H1 (cell line): ENCODE data around the gene BNIP5. TPM values are rescaled to one million over a fixed set of nuclear protein-coding genes. Genes with fewer than 3 reads are reported as not detected.

Source experiments
- CTCF ChIA-PET: fragments of 300-600 bp; sonication (Branson Sonifier 250); formaldehyde crosslinking; loops from one replicate; lab custom pipeline; 2021; ENCODE audit not compliant: partially characterized antibody; lab: Charles Lee
- POLR2A ChIA-PET: fragments of 300-600 bp; sonication (Branson Sonifier 250); formaldehyde crosslinking; loops from one replicate; lab custom pipeline; 2021; ENCODE audit warnings: inconsistent platforms; ENCODE audit not compliant: partially characterized antibody; lab: Charles Lee
- DNase-seq, 2 experiments: peaks; one replicate each; pipeline versions ENCODE4 v3.0.0 to v3.0.0-alpha.2; 2010 to 2022; ENCODE audit warnings: low spot score in 2 of 2, low read depth in 1 of 2, mixed read lengths in 1 of 2
- FAIRE-seq: peaks from 2 replicates; lab custom pipeline; 2011; peaks lifted over from hg19 to GRCh38; lab: Jason Lieb, UNC
- H2AFZ ChIP-seq: 2 replicates; pipeline ENCODE4 v1.8.1; 2012; ENCODE audit warnings: low read length, inconsistent platforms
- H2AK5ac ChIP-seq: 2 replicates; pipeline ENCODE4 v1.6.1; 2013; ENCODE audit warnings: low read depth, low read length
- H2BK120ac ChIP-seq: replicated peaks from 2 replicates; pipeline ENCODE3; 2013; ENCODE audit warnings: low read depth, low read length, inconsistent platforms
- H2BK12ac ChIP-seq: 2 replicates; pipeline ENCODE4 v1.6.1; 2013; ENCODE audit warnings: low read depth, low read length
- H2BK15ac ChIP-seq: 2 replicates; pipeline ENCODE4 v1.6.1; 2013; ENCODE audit warnings: low read length
- H2BK20ac ChIP-seq: 2 replicates; pipeline ENCODE4 v1.6.1; 2013; ENCODE audit warnings: low read length
- H2BK5ac ChIP-seq: 2 replicates; pipeline ENCODE4 v1.6.1; 2013; ENCODE audit warnings: low read depth, low read length
- H3K14ac ChIP-seq: 2 replicates; pipeline ENCODE4 v1.6.1; 2013; ENCODE audit warnings: inconsistent platforms; ENCODE audit not compliant: insufficient read length
- H3K18ac ChIP-seq: 2 replicates; pipeline ENCODE4 v1.6.1; 2013; ENCODE audit warnings: low read length; ENCODE audit errors: extremely low read depth
- H3K23ac ChIP-seq: 2 replicates; pipeline ENCODE4 v1.6.1; 2013; ENCODE audit warnings: inconsistent platforms; ENCODE audit not compliant: insufficient read length
- H3K23me2 ChIP-seq: 2 replicates; pipeline ENCODE4 v1.6.1; 2013; ENCODE audit warnings: low read depth, low read length
- H3K27ac ChIP-seq: 2 replicates; pipeline ENCODE4 v1.6.1; 2011; ENCODE audit warnings: low read depth, low read length, inconsistent platforms
- H3K27me3 ChIP-seq, 4 experiments: replicated peaks in 1 of 4; 1 replicate in 1 of 4; 2 replicates in 3 of 4; pipeline versions ENCODE4 v1.6.1 to v1.8.1; 2011 to 2013; ENCODE audit warnings: low read length in 3 of 4, mild to moderate bottlenecking in 3 of 4, inconsistent platforms in 2 of 4, mixed read lengths in 2 of 4, moderate library complexity in 1 of 4; ENCODE audit not compliant: control insufficient read depth in 3 of 4, insufficient read depth in 3 of 4; ENCODE audit errors: extremely low read depth in 1 of 4
- H3K36me3 ChIP-seq, 4 experiments: 2 replicates each; pipeline versions ENCODE4 v1.6.1 to v1.8.1; 2011 to 2013; ENCODE audit warnings: mild to moderate bottlenecking in 4 of 4, low read length in 3 of 4, moderate library complexity in 2 of 4, control low read depth in 1 of 4, inconsistent platforms in 1 of 4; ENCODE audit not compliant: insufficient read depth in 4 of 4, control insufficient read depth in 2 of 4
- H3K4ac ChIP-seq: replicated peaks from 2 replicates; pipeline ENCODE3; 2013; ENCODE audit warnings: low read length, low read depth, mixed read lengths, inconsistent platforms; ENCODE audit not compliant: insufficient read length
- H3K4me1 ChIP-seq, 4 experiments: replicated peaks in 1 of 4; 1 replicate in 1 of 4; 2 replicates in 3 of 4; pipeline versions ENCODE4 v1.6.1 to v1.8.1; 2011 to 2013; ENCODE audit warnings: low read length in 3 of 4, inconsistent platforms in 2 of 4, mixed read lengths in 1 of 4; ENCODE audit not compliant: insufficient read depth in 4 of 4, control insufficient read depth in 3 of 4
- H3K4me2 ChIP-seq, 2 experiments: 2 replicates each; pipeline versions ENCODE4 v1.6.1 to v1.8.1; 2011 to 2013; ENCODE audit warnings: low read depth in 2 of 2, low read length in 2 of 2, control low read depth in 1 of 2, inconsistent platforms in 1 of 2, mild to moderate bottlenecking in 1 of 2; ENCODE audit not compliant: insufficient read depth in 1 of 2
- H3K4me3 ChIP-seq, 4 experiments: fragments of 200-600, 300-600 bp in 1 of 4; sonication (generic), shearing (Covaris generic), sonication (Bioruptor Twin) in 1 of 4; 2 replicates each; pipeline versions ENCODE4 v1.5.1 to v1.8.1; 2011 to 2016; ENCODE audit warnings: low read length in 4 of 4, low read depth in 3 of 4, control low read depth in 2 of 4, inconsistent platforms in 2 of 4, mild to moderate bottlenecking in 2 of 4, mixed read lengths in 1 of 4, moderate library complexity in 1 of 4; ENCODE audit not compliant: insufficient read depth in 2 of 4; ENCODE audit errors: extremely low read depth in 1 of 4
- H3K56ac ChIP-seq: replicated peaks from 2 replicates; pipeline ENCODE3; 2013; ENCODE audit warnings: low read depth, mild to moderate bottlenecking, mixed read lengths, low read length, inconsistent platforms; ENCODE audit not compliant: insufficient read length
- H3K79me1 ChIP-seq: 2 replicates; pipeline ENCODE4 v1.6.1; 2013; ENCODE audit warnings: low read depth, low read length, control low read depth
- H3K79me2 ChIP-seq, 2 experiments: 2 replicates each; pipeline versions ENCODE4 v1.6.1 to v1.8.1; 2012 to 2013; ENCODE audit warnings: low read length in 2 of 2, mild to moderate bottlenecking in 2 of 2, inconsistent platforms in 1 of 2; ENCODE audit not compliant: insufficient read depth in 2 of 2, control insufficient read depth in 1 of 2
- H3K9ac ChIP-seq, 4 experiments: replicated peaks in 1 of 4; 1 replicate in 1 of 4; 2 replicates in 3 of 4; pipeline versions ENCODE4 v1.6.1 to v1.8.1; 2011 to 2013; ENCODE audit warnings: low read depth in 3 of 4, low read length in 3 of 4, control low read depth in 2 of 4, mild to moderate bottlenecking in 2 of 4, moderate library complexity in 2 of 4, inconsistent platforms in 1 of 4; ENCODE audit errors: extremely low read depth in 1 of 4
- H3K9me3 ChIP-seq, 2 experiments: 2 replicates each; pipeline versions ENCODE4 v1.6.1 to v1.8.1; 2012 to 2013; ENCODE audit warnings: mild to moderate bottlenecking in 2 of 2, moderate library complexity in 2 of 2, control low read depth in 1 of 2, inconsistent platforms in 1 of 2, low read depth in 1 of 2, low read length in 1 of 2, mixed read lengths in 1 of 2; ENCODE audit not compliant: insufficient read depth in 2 of 2
- H4K20me1 ChIP-seq, 2 experiments: replicated peaks in 1 of 2; 2 replicates each; pipeline versions ENCODE3 to v1.8.1; 2011 to 2013; ENCODE audit warnings: inconsistent platforms in 2 of 2, low read length in 2 of 2, mild to moderate bottlenecking in 1 of 2; ENCODE audit not compliant: insufficient read depth in 2 of 2, control insufficient read depth in 1 of 2
- H4K5ac ChIP-seq: 2 replicates; pipeline ENCODE4 v1.6.1; 2013; ENCODE audit warnings: low read length, low read depth, mixed read lengths, inconsistent platforms; ENCODE audit not compliant: insufficient read length
- H4K8ac ChIP-seq: 2 replicates; pipeline ENCODE4 v1.8.0; 2013; ENCODE audit warnings: mild to moderate bottlenecking, moderate library complexity, low read length, inconsistent platforms; ENCODE audit not compliant: insufficient read depth; ENCODE audit errors: extremely low read depth
- H4K91ac ChIP-seq: replicated peaks from 2 replicates; pipeline ENCODE3; 2013; ENCODE audit warnings: low read length, mixed read lengths, inconsistent platforms; ENCODE audit not compliant: insufficient read length
- BCL11A ChIP-seq, 2 experiments: IDR thresholded peaks; one replicate each; pipeline ENCODE4 v1.6.1; 2011; ENCODE audit warnings: low read depth in 2 of 2, low read length in 2 of 2, mild to moderate bottlenecking in 2 of 2
- CBX5 ChIP-seq: fragments of 300-800, 300-1000 bp; sonication (generic); IDR thresholded peaks from 2 replicates; pipeline ENCODE4 v1.7.1; 2016; ENCODE audit warnings: antibody characterized with exemption, low read length, low read depth
- HDAC2 ChIP-seq, 2 experiments: fragments of 300-600 bp in 1 of 2; sonication (generic) in 1 of 2; IDR thresholded peaks; 2 replicates each; pipeline ENCODE4 v1.6.1; 2011 to 2012; ENCODE audit warnings: low read depth in 2 of 2, low read length in 2 of 2, mild to moderate bottlenecking in 2 of 2, moderate library complexity in 2 of 2, borderline replicate concordance in 1 of 2, inconsistent platforms in 1 of 2
- JUN ChIP-seq: IDR thresholded peaks from 2 replicates; pipeline ENCODE4 v1.6.1; 2011; ENCODE audit warnings: low read depth, mild to moderate bottlenecking, improper control_type of control experiment, low read length
- JUND ChIP-seq: IDR thresholded peaks from 2 replicates; pipeline ENCODE4 v1.6.1; 2011; ENCODE audit warnings: mild to moderate bottlenecking, improper control_type of control experiment, low read length
- KDM5A ChIP-seq: fragments of 200-600 bp; IDR thresholded peaks from 2 replicates; pipeline ENCODE4 v1.7.1; 2012; ENCODE audit warnings: mild to moderate bottlenecking, low read length, inconsistent platforms, mixed read lengths
- PHF8 ChIP-seq: fragments of 200-600 bp; sonication (generic); conservative IDR thresholded peaks from 2 replicates; pipeline ENCODE4 v1.7.1; 2012; ENCODE audit warnings: low read depth, mild to moderate bottlenecking, inconsistent platforms, low read length, moderate library complexity
- POLR2A ChIP-seq, 2 experiments: IDR thresholded peaks; 1 replicate in 1 of 2; 2 replicates in 1 of 2; pipeline ENCODE4 v1.6.1; 2011; ENCODE audit warnings: low read depth in 2 of 2, low read length in 2 of 2, mild to moderate bottlenecking in 2 of 2; ENCODE audit errors: control extremely low read depth in 1 of 2
- RBBP5 ChIP-seq: IDR thresholded peaks from 2 replicates; pipeline ENCODE4 v1.7.1; 2012; ENCODE audit warnings: low read depth, mild to moderate bottlenecking, inconsistent platforms, low read length, moderate library complexity, borderline replicate concordance
- TCF12 ChIP-seq: IDR thresholded peaks from 2 replicates; pipeline ENCODE4 v1.6.1; 2011; ENCODE audit warnings: low read depth, mild to moderate bottlenecking, low read length
- WGBS, 2 experiments: shearing (Covaris generic) in 1 of 2; methylation state at CpG; one replicate each; pipeline versions ENCODE4 v1.1.6 to v1.1.7; 2013 to 2015; ENCODE audit warnings: low lambda C conversion rate in 2 of 2, mixed read lengths in 2 of 2, inconsistent platforms in 1 of 2, low coverage in 1 of 2, missing lambda C conversion rate in 1 of 2; ENCODE audit not compliant: insufficient replicate concordance in 2 of 2, insufficient coverage in 1 of 2, insufficient read length in 1 of 2; ENCODE audit errors: extremely low coverage in 1 of 2, missing lambda C conversion rate in 1 of 2; 5-methylcytosine and 5-hydroxymethylcytosine counted together
- polyA plus RNA-seq, 7 experiments: library from polyadenylated mRNA; depleted of rRNA in 3 of 7; stranded (reverse) in 5 of 7; unstranded in 2 of 7; fragments of >200 nt in 5 of 7; fragments of 200-250 nt in 2 of 7; gene quantifications; 1 replicate in 5 of 7; 2 replicates in 1 of 7; 4 replicates in 1 of 7; pipeline versions ENCODE4 v1.2.1 to v1.2.3, GENCODE V29; 2011 to 2013; ENCODE audit warnings: missing spikeins in 2 of 7, mixed read lengths in 2 of 7
- total RNA-seq: library from RNA; stranded (reverse); fragmentation: NEBNext Ultra II Directional; extraction: Animal tissue kit (Norgen Biotek cat#: 25700); gene quantifications from 2 replicates; pipeline ENCODE4 v1.2.1, GENCODE V29; 2021
- TF ChIP-seq, protein P1 (sequence below): IDR thresholded peaks from 2 replicates; pipeline ENCODE4 v1.6.1; 2012; ENCODE audit warnings: inconsistent platforms
- TF ChIP-seq, protein P2 (sequence below): IDR thresholded peaks from 2 replicates; pipeline ENCODE4 v1.6.1; 2012; ENCODE audit warnings: low read length, inconsistent platforms

BNIP5 gene
- total and polyA plus RNA-seq, 2 of the 8 experiments (the other 6 are each of a cell fraction or from before 2014, with no cell fraction given), result not detected

DNA sequence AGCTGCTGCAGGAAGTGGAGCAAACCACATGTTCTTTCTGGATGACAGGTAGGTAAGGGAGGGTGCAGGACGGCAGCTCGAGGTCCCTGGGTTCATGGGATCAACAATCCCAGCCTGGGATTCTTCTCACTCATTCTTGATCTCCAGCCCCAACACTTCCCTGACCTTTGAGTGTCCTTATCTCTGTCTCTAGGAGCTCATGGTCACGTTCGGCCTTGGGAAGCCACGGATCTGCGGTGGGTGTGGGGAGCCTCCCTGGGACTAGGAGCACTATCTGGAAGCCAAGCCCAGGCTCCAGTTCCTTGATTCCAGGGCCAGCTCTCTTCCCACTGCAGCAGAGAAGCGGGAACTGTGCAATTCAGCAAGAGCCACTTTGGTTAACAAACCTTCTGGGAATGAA is 27.5 kb downstream of the BNIP5 start:
- no peak overlapping the region for H3K23ac ChIP-seq
- H3K18ac ChIP-seq, result no peak overlapping the region
- DNase-seq (no peak), FAIRE-seq (no peak)
- H3K9ac ChIP-seq, result no peak overlapping the region
- H2AFZ ChIP-seq, result no peak overlapping the region
- H2BK20ac ChIP-seq, result no peak overlapping the region
- no peak overlapping the region for H3K14ac ChIP-seq
- no peak overlapping the region for H3K56ac ChIP-seq
- H2BK15ac ChIP-seq, result no peak overlapping the region
- H4K8ac ChIP-seq, result no peak overlapping the region
- H4K91ac ChIP-seq, result no peak overlapping the region
- H3K4me2 ChIP-seq, result no peak overlapping the region
- no peak overlapping the region for H3K4me3 ChIP-seq
- no peaks in the 10 kb centered on the region for H3K36me3 ChIP-seq
- H3K23me2 ChIP-seq, result no peaks in the 10 kb centered on the region
- no peaks in the 10 kb centered on the region for H4K20me1 ChIP-seq
- no peak overlapping the region for H2BK120ac ChIP-seq
- no peaks in the 10 kb centered on the region for H3K27me3 ChIP-seq
- H3K4ac ChIP-seq, result no peak overlapping the region
- H4K5ac ChIP-seq, result no peak overlapping the region
- no peak overlapping the region for H2AK5ac ChIP-seq
- ChIA-PET CTCF (interaction anchor here (1.0 to 14.2 kb wide), 5 partner anchors 6 to 65 kb away, joined by 3 to 137 read pairs (median 4); no protein-coding TSS in a partner anchor), POLR2A (no interaction called here)
- H3K4me1 ChIP-seq, result peaks cover 0 to 5% (median under 1%) of the 10 kb centered on the region in 4 experiments; a peak in 2 of 7 replicates
- H3K79me2 ChIP-seq, result no peaks in the 10 kb centered on the region
- H3K79me1 ChIP-seq, result no peaks in the 10 kb centered on the region
- no peak overlapping the region for H2BK5ac ChIP-seq
- H3K27ac ChIP-seq, result no peak overlapping the region
- H3K9me3 ChIP-seq, result no peaks in the 10 kb centered on the region
- no peak overlapping the region for H2BK12ac ChIP-seq
- WGBS, 2 experiments, result 92% methylated on average over 7 of the region's 7 CpGs; no CpG with 5 or more reads in 1 of the 2 experiments
- TF ChIP-seq, protein P1, sequence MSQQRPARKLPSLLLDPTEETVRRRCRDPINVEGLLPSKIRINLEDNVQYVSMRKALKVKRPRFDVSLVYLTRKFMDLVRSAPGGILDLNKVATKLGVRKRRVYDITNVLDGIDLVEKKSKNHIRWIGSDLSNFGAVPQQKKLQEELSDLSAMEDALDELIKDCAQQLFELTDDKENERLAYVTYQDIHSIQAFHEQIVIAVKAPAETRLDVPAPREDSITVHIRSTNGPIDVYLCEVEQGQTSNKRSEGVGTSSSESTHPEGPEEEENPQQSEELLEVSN, result no peak
- no peak for TF ChIP-seq TCF12
- TF ChIP-seq, protein P2, sequence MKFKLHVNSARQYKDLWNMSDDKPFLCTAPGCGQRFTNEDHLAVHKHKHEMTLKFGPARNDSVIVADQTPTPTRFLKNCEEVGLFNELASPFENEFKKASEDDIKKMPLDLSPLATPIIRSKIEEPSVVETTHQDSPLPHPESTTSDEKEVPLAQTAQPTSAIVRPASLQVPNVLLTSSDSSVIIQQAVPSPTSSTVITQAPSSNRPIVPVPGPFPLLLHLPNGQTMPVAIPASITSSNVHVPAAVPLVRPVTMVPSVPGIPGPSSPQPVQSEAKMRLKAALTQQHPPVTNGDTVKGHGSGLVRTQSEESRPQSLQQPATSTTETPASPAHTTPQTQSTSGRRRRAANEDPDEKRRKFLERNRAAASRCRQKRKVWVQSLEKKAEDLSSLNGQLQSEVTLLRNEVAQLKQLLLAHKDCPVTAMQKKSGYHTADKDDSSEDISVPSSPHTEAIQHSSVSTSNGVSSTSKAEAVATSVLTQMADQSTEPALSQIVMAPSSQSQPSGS, result no peak
- no peak for TF ChIP-seq JUND
- no peak for TF ChIP-seq KDM5A
- TF ChIP-seq HDAC2 (IDR thresholded peaks at IDR 0.05; ENCODE audit: borderline replicate concordance in 1 of 2, low read depth in 2 of 2, low read length in 2 of 2), result no peak
- no peak for TF ChIP-seq RBBP5
- no peak for TF ChIP-seq POLR2A (IDR thresholded peaks at IDR 0.05; ENCODE audit: control extremely low read depth in 1 of 2, low read depth in 2 of 2, low read length in 2 of 2)
- TF ChIP-seq CBX5, result no peak
- TF ChIP-seq JUN, result no peak
- TF ChIP-seq PHF8, result no peak
- TF ChIP-seq BCL11A (IDR thresholded peaks at IDR 0.05; ENCODE audit: low read depth in 2 of 2, low read length in 2 of 2), result no peak
